ENCODE data around the gene ICA1L.
"Not testable (repeated sequence)": the region's sequence is repeated elsewhere in the genome, so short reads cannot be mapped to it uniquely, and the experiment has no call there.

The ICA1L gene

DNA sequence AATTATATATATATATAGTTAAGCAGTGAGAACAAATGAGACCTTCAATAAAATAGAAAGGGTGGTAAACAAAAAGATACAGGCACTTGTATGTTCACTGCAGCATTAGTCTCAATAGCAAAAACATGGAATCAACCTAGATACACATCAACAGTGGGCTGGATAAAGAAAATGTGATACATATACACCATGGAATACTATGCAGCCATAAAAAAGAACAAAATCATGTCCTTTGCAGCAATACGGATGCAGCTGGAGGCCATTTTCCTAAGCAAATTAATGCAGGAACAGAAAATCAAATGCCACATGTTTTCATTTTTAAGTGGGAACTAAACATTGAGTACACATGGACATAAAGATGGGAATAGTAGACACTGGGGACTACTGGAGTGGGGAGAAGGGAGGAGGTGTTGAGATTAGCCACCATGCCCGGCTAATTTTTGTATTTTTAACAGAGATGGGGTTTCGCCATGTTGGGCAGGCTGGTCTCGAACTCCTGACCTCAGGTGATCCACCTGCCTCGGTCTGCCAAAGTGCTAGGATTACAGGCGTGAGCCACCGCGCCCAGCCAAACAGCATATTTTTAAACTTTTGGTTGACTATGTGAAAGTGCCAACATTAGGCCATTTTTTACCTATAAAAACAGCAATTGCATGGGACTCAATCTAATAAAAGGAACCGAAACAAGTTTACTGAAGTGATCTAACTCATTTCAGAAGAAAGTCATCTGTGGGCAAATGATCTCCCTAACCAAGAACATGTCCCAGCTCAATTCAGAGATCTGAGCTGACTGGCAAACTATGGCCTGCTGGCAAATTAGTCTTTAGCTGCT is 23.7 kb downstream of the ICA1L start:
- no peak for DNase-seq (ENCODE audit: low spot score)

DNA sequence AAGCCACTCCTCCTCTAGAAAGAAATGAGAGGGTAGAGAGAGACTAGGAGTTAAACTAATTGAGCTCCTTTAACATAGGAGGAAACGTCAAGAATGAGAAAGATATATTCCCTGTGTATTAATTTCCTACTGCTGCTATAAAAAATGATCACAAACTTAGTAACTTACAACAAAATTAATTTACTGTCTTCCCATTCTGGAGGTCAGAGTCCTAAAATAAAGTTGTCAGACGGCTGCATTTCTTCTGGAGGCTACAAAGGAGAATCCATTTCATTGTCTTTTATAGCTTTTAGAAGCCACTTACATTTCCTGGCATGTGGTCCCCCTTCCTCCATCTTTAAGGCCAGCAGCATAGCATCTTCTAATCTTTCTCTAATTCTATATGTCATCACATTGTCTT is 26.9 kb downstream of the ICA1L start:
- no peak for DNase-seq (ENCODE audit: low spot score)

DNA sequence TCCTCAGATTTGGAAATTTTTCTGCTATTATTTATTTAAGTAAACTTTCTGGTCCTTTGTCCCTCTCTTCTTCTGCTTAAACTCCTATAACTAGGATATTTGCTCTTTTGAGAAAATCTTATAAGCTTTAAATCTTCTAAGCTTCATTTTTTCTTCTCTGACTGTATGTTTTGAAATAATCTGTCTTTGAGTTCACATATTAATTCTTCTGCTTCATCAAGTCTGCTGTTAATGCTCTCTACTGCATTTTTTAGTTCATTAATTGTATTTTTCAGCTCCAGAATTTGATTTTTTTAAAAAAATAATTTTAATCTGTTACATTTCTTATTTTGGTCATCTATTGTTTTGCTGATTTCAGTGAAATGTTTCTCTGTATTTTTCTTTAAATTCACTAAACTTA is 28.9 kb downstream of the ICA1L start:
- no peak for DNase-seq (ENCODE audit: low spot score)

DNA sequence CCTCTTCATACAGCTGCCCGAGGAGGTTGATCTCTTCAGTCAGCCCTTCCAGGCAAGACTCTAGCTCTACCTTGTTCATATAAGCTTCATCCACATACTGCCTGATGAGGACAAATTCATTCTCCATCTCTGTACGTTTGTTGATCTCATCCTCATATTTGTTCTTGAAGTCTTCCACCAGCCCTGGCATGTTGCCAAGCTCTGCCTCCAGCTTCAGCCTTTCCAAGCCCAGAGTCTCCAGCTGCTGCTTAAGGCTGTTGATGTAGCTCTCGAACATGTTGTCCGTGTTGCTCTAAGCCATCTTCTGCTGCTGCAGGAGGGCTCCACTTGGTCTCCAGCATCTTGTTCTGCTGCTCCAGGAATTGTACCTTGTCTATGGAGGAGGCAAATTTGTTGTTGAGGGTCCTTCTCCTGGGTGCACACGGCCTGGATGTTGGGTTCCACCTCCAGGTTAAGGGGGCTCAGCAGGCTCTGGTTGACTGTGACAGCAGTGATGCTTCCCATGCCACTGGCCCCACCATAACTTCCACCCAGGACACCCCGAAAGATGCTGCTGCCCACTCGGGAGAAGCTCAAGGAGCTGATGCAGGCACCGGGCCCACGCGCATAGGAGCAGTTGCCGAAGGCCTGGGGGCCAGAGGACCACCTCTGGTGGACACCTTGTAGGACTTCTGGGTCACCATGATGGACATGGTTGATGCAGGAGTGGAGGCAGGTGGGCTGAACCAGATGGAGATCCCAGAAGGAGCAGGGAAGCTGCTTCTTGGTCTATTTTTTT is 30.3 kb downstream of the ICA1L start:
- DNase-seq (ENCODE audit: low spot score): no peak

DNA sequence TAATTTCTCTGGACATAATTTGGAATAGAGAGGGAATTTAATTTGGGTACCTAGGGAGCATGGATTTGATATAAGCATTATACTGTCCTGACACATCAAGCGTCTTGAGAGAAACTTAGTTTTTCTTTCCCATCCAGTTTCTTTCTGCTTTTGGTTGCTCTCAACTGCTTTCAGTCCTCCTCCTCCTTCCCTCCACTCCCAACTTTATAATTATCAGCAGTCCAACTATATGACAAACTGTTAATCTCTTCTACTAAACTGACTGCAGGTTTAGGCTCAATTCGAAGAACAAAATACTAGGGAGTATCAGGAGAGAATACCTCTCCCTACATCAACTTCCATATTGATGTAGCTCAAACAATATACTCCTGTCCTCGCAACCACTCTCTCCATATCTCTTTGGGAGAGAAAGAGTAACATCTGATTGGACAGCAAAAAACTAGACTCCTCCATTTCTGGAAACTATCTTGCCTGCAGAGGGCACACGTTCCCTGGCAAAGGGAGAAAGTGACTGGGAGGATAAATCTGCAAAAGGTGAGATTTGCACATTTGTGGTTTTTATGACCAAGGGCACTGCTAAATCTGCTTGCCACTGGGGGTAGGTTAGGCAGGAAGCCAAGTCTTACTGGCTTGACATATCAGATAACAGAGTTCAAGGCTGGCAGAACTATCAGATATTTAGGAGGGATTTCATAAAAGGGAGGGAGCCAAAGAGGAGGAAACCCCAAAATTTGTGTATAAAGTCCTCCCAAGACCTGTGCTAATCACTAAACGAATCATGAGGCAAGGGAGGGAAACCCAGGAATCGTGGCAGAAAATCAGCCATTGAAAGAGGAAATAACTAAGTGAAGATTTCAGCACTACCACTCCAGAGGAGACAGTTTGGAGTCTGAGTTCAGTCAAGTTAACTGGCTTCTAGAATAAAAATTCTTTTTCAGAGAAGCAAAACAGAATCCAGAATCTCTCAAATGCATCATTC is 40.0 kb downstream of the ICA1L start:
- DNase-seq (ENCODE audit: low spot score): peak; percentile 78

DNA sequence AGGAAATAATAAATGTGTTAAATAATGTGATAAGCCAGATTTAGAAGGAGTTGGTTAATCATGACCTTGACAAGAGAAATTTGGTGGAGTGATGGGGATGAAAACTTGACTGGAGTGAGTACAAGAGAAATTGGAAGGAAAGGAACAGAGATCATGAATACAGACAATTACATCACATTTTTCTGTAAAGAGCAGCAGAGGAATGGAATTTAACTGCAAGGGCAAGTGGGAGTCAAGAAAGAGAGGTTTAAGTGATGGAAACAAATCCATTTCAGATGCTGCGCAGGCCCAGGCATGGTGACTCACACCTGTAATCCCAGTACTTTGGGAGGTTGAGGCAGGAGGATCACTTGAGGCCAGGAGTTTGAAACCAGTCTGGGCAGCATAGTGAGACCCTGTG is 46.7 kb downstream of the ICA1L start:
- DNase-seq (ENCODE audit: low spot score): no peak

DNA sequence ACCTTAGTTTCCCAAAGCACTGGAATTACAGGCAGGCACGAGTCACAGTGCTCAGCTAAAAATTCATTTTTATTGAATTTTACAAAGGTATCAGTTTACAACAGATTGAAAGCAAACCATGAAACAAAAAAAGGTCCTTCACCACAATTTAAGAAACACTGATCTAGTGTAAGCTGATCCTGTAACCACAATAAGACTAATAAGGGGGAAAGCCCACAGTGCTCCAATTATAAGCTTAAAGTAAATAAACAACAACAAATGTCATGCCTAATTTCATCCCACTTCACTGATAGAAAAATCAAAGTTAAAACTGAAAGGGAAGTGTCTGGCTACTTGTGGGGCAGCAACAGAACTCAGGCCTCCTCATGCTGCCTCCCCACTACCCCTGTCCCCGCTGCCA is 49.2 kb downstream of the ICA1L start:
- no peak for DNase-seq (ENCODE audit: low spot score)

DNA sequence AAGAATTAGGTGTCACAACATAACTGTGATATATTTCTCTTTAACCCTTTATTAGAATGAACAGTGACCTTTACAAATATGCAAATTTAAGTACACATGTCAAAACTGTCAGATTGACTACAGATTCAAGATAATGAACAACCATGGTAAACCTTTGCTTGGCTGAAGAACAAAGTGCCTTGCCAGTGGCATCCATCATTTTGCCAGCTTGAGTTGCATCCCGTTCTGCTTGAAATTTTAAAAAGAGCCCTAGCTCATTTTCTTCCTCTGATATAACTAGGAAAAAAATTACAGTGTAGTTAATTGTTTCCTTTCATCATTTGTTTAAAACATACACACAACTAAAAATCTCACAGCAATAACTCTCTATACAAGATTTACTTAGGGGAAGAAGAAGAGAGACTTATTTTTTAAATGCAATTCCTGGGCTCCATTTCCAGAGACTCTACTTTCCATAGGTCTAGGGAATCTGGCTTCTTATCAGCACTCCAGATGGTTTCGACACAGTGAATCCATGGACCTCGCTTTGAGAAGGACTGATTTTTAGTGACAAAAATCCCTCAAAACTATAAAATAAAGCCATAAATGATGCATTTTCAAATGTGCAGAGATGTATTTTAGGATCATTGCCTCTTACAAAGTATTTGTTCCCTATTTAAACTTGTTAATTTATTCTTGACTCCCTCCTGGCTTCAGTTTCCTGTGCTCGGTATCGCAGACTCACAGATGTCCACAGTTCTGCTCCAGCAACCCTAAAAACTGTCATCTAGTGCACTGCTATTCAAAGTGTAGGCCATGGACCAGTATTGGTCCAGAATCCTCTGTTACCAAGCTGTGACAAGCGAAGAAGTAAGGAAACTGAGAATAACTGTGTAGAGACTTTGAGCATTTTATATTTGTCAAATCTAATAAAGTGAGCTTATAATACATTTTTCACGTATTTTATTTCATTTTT is 50.1 kb downstream of the ICA1L start:
- DNase-seq (ENCODE audit: low spot score): no peak

DNA sequence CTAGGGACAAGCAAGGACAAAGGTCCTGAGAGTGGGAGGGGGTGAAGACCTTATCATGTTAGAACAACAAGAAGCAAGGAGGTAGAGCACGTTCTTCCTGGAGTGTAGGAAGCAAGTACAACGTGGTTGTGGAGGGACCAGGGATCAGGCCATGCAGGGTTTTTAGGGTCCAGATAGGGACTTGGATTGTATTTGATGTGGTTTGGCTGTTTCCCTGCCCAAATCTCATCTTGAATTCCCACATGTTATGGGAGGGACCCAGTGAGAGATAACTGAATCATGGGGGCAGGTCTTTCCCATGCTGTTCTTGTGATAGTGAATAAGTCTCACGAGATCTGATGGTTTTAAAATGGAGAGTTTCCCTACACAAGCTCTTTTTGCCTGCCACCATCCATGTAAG is 53.2 kb downstream of the ICA1L start:
- DNase-seq (ENCODE audit: low spot score): no peak

DNA sequence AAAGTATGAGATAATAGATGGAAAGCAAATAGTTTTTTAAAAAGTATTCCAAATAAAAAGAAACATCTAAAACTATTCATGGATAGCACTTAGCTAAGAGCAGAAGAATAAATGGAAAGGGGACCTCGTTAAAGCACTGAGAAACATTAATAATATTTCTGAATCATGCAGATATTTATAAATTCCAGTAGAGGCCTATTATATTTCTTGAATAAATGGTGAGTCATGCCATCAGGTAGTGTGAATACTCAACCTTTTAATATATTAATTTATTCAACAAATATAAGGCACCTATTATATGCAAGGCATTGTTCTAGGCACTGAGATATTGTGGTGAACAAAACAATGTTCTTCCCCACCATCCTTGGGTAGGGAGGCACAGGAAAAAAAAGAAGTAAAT is 53.8 kb downstream of the ICA1L start:
- DNase-seq (ENCODE audit: low spot score): no peak

DNA sequence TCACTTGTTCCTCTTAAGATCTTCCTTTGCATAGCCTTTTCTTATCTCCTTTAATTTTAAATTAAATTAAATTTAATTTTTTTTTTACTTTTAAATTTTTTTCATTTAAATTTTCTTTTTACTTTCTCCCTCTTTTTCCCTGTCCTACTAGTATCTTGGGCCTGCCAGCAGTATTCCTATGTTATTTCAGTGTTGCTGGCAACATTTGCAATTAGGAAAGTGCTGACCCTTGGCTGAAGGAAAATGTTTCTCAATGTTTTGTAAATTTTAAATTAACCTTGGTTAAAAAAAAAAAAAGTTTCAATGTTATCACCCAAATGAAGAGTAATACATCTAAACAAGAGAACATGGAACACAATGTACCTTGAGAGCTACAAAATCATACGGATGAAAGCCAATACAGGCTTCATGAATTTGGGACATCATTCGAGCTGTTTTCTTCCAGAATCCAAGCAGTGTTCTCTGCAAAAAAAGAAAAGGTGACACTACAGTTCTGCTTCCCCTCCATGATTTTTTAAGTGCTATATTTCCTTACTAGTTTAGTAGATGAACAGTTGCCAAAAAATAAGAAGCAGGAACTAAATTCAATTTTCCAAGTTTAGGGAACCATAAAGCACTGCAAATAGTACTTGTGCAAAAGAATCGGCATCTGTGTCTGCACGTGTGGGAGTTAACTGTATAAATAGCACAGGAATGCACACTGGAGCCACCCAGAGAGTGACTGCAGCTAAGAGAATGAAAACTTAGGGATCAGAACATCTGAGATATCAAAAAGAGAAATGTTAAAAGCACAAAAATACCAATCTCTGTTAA is 55.8 kb downstream of the ICA1L start:
- peak; percentile 19 for DNase-seq (ENCODE audit: low spot score)

DNA sequence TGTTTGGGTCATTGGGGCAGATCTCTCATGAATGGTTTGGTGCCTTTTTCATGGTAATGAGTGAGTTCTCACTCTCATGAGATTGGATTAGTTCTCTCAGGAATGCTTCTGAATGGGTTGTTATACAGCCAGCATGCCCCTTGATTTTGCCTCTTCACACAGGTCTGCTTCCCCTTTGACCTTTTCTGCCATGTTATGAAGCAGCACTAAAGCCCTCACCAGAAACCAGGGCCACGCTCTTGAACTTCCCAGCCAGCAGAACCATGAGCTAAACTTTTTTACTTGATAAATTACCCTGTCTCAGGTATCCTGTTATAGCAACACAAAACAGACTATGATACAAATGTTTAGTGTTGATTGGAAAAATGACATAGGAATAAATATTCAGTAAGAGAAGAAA is 57.3 kb downstream of the ICA1L start:
- DNase-seq (ENCODE audit: low spot score): no peak

DNA sequence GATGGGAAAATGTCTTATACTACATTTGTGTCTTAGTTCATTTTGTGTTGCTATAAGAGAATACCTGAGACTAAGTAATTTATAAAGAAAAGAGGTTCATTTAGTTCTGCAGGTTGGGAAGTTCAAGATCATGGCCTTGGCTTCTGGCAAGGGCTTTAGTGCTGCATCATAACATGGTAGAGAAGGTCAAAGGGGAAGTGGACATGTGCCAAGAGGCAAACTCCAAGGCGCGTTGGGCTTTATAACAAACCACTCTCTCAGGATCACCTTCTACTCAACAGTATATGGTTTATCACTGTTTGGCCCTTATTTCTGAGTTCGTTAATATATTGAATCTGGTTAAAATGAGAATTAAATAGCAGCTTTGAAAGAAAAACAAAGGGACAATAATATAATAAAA is 58.2 kb downstream of the ICA1L start:
- DNase-seq (ENCODE audit: low spot score): no peak

DNA sequence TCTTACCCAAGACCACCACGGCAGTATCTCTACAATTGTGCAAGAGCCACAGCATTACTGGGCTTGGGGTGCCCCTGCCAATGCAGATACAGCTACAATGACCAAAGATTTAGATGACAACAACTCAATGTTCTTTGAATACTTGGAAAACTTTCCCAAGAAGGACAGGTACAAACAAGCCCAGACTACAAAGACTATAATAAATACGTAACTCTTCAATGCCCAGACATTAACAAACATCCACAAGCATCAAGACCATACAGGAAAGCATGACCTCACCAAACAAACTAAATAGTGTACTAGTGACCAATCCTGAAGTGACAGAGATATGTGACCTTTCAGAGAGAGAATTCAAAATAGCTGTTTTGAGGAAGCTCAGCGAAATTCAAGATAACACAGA is 62.8 kb downstream of the ICA1L start:
- DNase-seq (ENCODE audit: low spot score): no peak

DNA sequence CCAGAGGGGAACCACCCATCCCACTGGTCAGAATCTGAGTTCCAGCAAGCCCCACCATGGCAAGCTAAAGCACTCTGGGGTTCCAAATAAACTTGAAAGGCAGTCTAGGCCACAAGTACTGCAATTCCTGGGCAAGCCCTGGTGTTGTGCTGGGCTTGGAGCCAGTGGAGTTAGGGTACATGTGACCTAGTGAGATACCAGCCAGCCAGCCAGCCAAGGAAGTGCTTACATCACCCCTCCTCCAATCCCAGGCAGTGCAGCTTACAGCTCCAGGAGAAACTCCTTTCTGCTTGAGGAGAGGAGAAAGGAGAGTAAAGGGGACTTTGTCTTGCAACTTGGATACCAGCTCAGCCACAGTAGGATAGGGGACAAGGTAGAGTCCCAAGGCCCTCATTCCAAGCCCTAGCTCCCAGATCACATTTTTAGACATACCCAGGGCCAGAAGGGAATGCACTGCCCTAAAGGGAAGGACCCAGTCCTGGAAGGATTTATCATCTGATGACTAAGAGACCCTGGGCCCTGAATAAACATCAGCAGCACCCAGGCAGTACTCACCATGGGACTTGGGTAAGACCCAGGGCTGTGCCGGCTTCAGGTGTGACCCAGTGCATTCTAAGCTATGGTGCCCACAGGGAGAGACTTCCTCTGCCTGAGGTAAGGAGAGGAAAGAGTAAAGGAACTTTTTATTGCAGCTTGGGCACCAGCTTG is 64.0 kb downstream of the ICA1L start:
- DNase-seq (ENCODE audit: low spot score): not testable (repeated sequence)

DNA sequence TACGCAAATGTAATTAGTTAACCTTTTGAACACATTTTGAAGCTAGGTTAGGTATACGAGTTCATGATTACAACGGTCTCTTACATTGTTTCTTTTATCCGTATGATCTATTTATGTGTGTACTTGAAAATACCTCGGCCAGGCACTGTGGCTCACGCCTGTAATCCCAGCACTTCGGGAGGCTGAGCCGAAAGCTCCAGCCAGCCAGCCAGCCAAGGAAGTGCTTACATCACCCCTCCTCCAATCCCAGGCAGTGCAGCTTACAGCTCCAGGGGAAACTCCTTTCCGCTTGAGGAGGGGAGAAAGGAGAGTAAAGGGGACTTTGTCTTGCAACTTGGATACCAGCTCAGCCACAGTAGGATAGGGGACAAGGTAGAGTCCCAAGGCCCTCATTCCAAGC is 65.7 kb downstream of the ICA1L start:
- not testable (repeated sequence) for DNase-seq (ENCODE audit: low spot score)

DNA sequence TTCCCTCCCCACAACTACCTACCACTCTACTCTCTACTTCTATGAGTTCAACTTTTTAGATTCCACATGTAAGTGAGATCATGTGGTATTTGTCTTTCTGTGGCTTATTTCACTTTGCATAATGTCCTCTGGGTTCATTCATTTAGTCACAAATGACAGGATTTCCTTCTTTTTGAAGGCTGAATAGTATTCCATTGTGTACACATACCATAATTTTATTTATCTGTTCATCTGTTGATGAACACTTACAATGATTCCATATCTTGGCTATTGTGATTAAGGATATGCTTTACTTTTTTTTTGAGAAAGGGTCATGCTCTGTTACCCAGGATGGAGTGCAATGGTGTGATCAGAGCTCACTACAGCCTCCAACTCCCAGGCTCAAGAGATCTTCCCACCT is 73.6 kb downstream of the ICA1L start:
- DNase-seq (ENCODE audit: low spot score): no peak

DNA sequence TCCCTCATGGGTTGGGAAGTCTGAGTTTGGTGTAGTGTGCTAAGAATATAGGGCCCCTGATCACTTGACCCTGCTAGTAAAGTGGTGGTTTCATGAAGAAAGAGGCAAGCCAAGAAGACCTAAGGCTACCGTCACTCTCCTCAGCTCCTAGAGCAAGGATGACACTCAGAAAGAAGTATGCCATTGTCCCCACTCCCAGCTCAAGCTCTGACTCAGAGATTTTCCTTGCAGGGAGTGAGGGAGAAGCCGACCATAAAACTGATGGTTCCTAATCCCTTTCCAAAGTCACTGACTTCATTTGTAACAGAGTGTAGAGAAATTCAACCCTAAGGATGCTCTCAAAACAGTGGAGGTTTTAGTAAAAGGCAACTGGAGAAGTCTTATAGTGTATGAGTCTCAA is 80.9 kb downstream of the ICA1L start:
- peak; percentile 4 for DNase-seq (ENCODE audit: low spot score)

DNA sequence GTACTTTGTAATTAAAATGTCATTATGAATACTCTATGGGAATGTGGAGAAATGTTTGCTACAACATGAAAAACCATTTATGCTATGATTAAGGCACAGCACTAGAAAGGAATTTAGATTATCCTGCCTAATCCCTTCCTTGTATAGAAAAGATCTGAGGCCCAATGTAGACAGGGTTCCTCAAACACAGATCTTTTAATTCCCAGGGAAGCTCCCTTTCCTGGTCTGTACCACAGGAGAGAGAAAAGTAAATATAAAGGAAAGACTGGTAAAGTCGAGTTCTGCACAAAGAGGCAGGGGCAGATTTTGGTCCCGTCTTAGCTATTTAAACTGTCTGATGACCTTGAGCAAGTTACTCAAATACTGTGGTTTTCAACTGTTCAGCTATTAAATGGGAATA is 84.7 kb downstream of the ICA1L start:
- no peak for DNase-seq (ENCODE audit: low spot score)

Data from AG08395 (cell line).